Kidney (tissue), 14 donors: ENCODE measurements around the gene FITM1. TPM values are rescaled to one million over a fixed set of nuclear protein-coding genes. Genes with fewer than 3 reads are reported as not detected.

Experiments used
- DNase-seq, 5 donors: peaks; one replicate each; pipeline ENCODE4 v3.0.0-alpha.2; 2013 to 2020
- FAIRE-seq: peaks from 2 replicates; lab custom pipeline; 2012; peaks lifted over from hg19 to GRCh38; lab: Jason Lieb, UNC
- H3K27ac ChIP-seq, 2 donors: one replicate each; pipeline ENCODE4 v1.7.0; 2013; ENCODE audit warnings: low read depth in 2 of 2, low read length in 2 of 2, inconsistent platforms in 1 of 2
- H3K27me3 ChIP-seq: one replicate; pipeline ENCODE4 v1.7.1; 2013; ENCODE audit warnings: low read length, inconsistent platforms; ENCODE audit not compliant: control insufficient read depth, insufficient read depth
- H3K36me3 ChIP-seq, 3 donors: one replicate each; pipeline versions ENCODE4 v1.7.0 to v1.7.1; 2013; ENCODE audit warnings: low read length in 3 of 3, control low read depth in 1 of 3, inconsistent platforms in 1 of 3; ENCODE audit not compliant: insufficient read depth in 3 of 3, control insufficient read depth in 2 of 3
- H3K4me1 ChIP-seq, 3 donors: one replicate each; pipeline versions ENCODE4 v1.7.0 to v1.7.1; 2013; ENCODE audit warnings: low read length in 3 of 3, inconsistent platforms in 1 of 3, low read depth in 1 of 3; ENCODE audit not compliant: control insufficient read depth in 2 of 3, insufficient read depth in 2 of 3
- H3K4me3 ChIP-seq, 3 donors: one replicate each; pipeline versions ENCODE4 v1.7.0 to v1.8.1; 2013; ENCODE audit warnings: low read length in 3 of 3, control low read depth in 1 of 3, inconsistent platforms in 1 of 3
- H3K9ac ChIP-seq, 3 donors: one replicate each; pipeline versions ENCODE4 v1.7.0 to v1.7.1; 2013; ENCODE audit warnings: low read length in 3 of 3, control low read depth in 1 of 3, inconsistent platforms in 1 of 3
- H3K9me3 ChIP-seq, 3 donors: one replicate each; pipeline versions ENCODE4 v1.7.0 to v1.7.1; 2013; ENCODE audit warnings: low read length in 3 of 3, control low read depth in 1 of 3, inconsistent platforms in 1 of 3; ENCODE audit not compliant: control insufficient read depth in 2 of 3, insufficient read depth in 1 of 3
- CTCF ChIP-seq: IDR thresholded peaks from 3 replicates; pipeline ENCODE4 v1.5.1; 2012; ENCODE audit warnings: mild to moderate bottlenecking, moderate library complexity, borderline replicate concordance; ENCODE audit not compliant: insufficient read depth; ENCODE audit errors: extremely low read depth
- intact Hi-C: fragments of 100-400 bp; cut with DNase I; formaldehyde crosslinking; loops from one replicate; pipeline ENCODE4 v1.11.1; 2022
- polyA plus RNA-seq: library from polyadenylated mRNA; stranded (reverse); fragments of 350-450 nt; fragmentation: Illumina TruSeq; extraction: RNeasy Lipid Tissue Mini Kit (QIAGEN cat#74804); gene quantifications from one replicate; pipeline ENCODE4 v1.2.3, GENCODE V29; 2014; ENCODE audit warnings: low read depth, low replicate concordance; ENCODE audit not compliant: insufficient read depth
- total RNA-seq: library from RNA; stranded (reverse); fragmentation: NEBNext Ultra II Directional; extraction: Animal tissue kit (Norgen Biotek cat#: 25700); gene quantifications from one replicate; pipeline ENCODE4 v1.2.1, GENCODE V29; 2021
- donor health status: control.
- donor health status: control.
- donor health status: control.
- donor health status: control.
- donor health status: control.
- donor health status: DM: yes; HTN: yes; CAD: no.
- donor health status: Normal renal cell carcinoma (clear cell type).

Gene FITM1
- total and polyA plus RNA-seq, 2 donors from 2014 or later = 1.2 to 1.3 TPM

- DNase-seq (no peak), FAIRE-seq (no peak)
- intact Hi-C loops = no loop called here
- no peak for TF ChIP-seq CTCF
- no peak overlapping the region for H3K4me3 ChIP-seq
- H3K27ac ChIP-seq = no peak overlapping the region
- H3K9me3 ChIP-seq = no peaks in the 10 kb centered on the region
- H3K4me1 ChIP-seq = peaks cover 0 to 18% (median 10%) of the 10 kb centered on the region in 3 donors
- peaks cover 9 to 59% (median 44%) of the 10 kb centered on the region in 3 donors for H3K36me3 ChIP-seq
- H3K27me3 ChIP-seq = no peaks in the 10 kb centered on the region
- H3K9ac ChIP-seq = no peak overlapping the region
These were observed 10.8 kb upstream of the FITM1 start for GRCh38 chr14:24119691-24120090.

- no peak for TF ChIP-seq CTCF
- Histone ChIP-seq H3K27ac (no peak overlapping the region), H3K36me3 (peaks cover 9 to 59% (median 44%) of the 10 kb centered on the region in 3 donors), H3K27me3 (no peaks in the 10 kb centered on the region), H3K4me1 (peaks cover 0 to 8% (median 7%) of the 10 kb centered on the region in 3 donors), H3K9me3 (no peaks in the 10 kb centered on the region), H3K9ac (no peak overlapping the region), H3K4me3 (no peak overlapping the region)
- no peak for DNase-seq
- intact Hi-C loops = no loop called here
- FAIRE-seq = no peak
These were observed 9.2 kb upstream of the FITM1 start for GRCh38 chr14:24121210-24121609.

GRCh38 chr14:24122416-24122815 is 8.0 kb upstream of the FITM1 start:
- H3K36me3 ChIP-seq = peaks cover 9 to 57% (median 44%) of the 10 kb centered on the region in 3 donors
- H3K4me3 ChIP-seq = no peak overlapping the region
- no peaks in the 10 kb centered on the region for H3K4me1 ChIP-seq
- no peak overlapping the region for H3K9ac ChIP-seq
- no peak overlapping the region for H3K27ac ChIP-seq
- intact Hi-C loops = no loop called here
- DNase-seq (no peak), FAIRE-seq (no peak)
- no peaks in the 10 kb centered on the region for H3K9me3 ChIP-seq
- TF ChIP-seq CTCF = no peak
- no peaks in the 10 kb centered on the region for H3K27me3 ChIP-seq

- FAIRE-seq = no peak
- Histone ChIP-seq H3K36me3 (peaks cover 9 to 52% (median 44%) of the 10 kb centered on the region in 3 donors), H3K27ac (no peak overlapping the region), H3K4me3 (no peak overlapping the region), H3K9me3 (no peaks in the 10 kb centered on the region), H3K27me3 (no peaks in the 10 kb centered on the region), H3K4me1 (no peaks in the 10 kb centered on the region), H3K9ac (no peak overlapping the region)
- intact Hi-C loops = no loop called here
- TF ChIP-seq CTCF = no peak
- DNase-seq = no peak
These were observed 7.6 kb upstream of the FITM1 start for GRCh38 chr14:24122898-24123297.
